BJ (cell line): ENCODE results near the gene KIF26B. TPM values are rescaled to one million over a fixed set of nuclear protein-coding genes. Genes with fewer than 3 reads are reported as not detected.

Source experiments
- CTCF ChIA-PET: fragments of 350-600 bp; formaldehyde crosslinking; extraction: SDS; loops from one replicate; lab custom pipeline; 2021; ENCODE audit warnings: antibody characterized with exemption, inconsistent platforms; lab: Yijun Ruan, JAX
- POLR2A ChIA-PET: fragments of 300-600 bp; sonication (Branson Sonifier 250); formaldehyde crosslinking; extraction: SDS; loops from one replicate; lab custom pipeline; 2021; ENCODE audit warnings: antibody characterized with exemption; lab: Charles Lee
- DNase-seq: peaks from one replicate; pipeline ENCODE4 v3.0.0-alpha.2; 2011; ENCODE audit warnings: low read depth
- H3K27me3 ChIP-seq: 2 replicates; pipeline ENCODE4 v1.6.0; 2011; ENCODE audit warnings: low read length; ENCODE audit not compliant: control insufficient read depth, insufficient read depth
- H3K36me3 ChIP-seq: 2 replicates; pipeline ENCODE4 v1.5.1; 2011; ENCODE audit warnings: low read length; ENCODE audit not compliant: control insufficient read depth, insufficient read depth
- H3K4me3 ChIP-seq: 2 replicates; pipeline ENCODE4 v1.5.1; 2011; ENCODE audit warnings: low read depth, mild to moderate bottlenecking, control low read depth, low read length
- polyA plus RNA-seq: library from polyadenylated mRNA; depleted of rRNA; stranded (reverse); fragments of >200 nt; gene quantifications from 2 replicates; pipeline ENCODE4 v1.2.3, GENCODE V29; 2011
- TF ChIP-seq, protein P1 (sequence below): IDR thresholded peaks from 2 replicates; pipeline ENCODE4 v1.5.1; 2011; ENCODE audit warnings: low read depth, mild to moderate bottlenecking, control low read depth, inconsistent platforms, low read length, moderate library complexity; ENCODE audit not compliant: insufficient read depth

The KIF26B gene
- polyA plus RNA-seq, 1 experiment = 2.8 TPM

DNA sequence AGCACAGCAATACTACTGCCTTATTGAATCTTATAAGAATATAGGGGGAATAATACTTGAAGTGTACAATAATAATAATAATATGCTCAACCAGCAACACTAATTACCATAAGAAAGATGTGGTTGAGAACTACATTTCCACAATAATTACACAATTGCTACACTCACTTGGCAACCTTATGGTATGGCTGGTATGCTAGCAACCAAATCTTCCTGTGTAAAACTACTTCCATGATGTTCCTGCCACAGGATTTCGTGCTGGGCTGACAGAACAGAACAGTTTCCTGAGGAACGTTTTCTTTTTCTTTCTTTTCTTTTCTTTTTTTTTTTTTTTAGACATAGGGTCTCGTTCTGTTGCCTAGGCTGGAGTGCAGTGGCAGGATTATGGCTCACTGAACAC lies 50.6 kb downstream of the KIF26B start:
- Histone ChIP-seq H3K27me3 (no peaks in the 10 kb centered on the region), H3K4me3 (no peak overlapping the region), H3K36me3 (0 out of 2 replicates have a peak, but pooled peaks cover 1% of the 10 kb centered on the region)
- DNase-seq = no peak
- TF ChIP-seq, protein P1, sequence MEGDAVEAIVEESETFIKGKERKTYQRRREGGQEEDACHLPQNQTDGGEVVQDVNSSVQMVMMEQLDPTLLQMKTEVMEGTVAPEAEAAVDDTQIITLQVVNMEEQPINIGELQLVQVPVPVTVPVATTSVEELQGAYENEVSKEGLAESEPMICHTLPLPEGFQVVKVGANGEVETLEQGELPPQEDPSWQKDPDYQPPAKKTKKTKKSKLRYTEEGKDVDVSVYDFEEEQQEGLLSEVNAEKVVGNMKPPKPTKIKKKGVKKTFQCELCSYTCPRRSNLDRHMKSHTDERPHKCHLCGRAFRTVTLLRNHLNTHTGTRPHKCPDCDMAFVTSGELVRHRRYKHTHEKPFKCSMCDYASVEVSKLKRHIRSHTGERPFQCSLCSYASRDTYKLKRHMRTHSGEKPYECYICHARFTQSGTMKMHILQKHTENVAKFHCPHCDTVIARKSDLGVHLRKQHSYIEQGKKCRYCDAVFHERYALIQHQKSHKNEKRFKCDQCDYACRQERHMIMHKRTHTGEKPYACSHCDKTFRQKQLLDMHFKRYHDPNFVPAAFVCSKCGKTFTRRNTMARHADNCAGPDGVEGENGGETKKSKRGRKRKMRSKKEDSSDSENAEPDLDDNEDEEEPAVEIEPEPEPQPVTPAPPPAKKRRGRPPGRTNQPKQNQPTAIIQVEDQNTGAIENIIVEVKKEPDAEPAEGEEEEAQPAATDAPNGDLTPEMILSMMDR = no peak
- ChIA-PET POLR2A (no interaction called here), CTCF (no interaction called here)

DNA sequence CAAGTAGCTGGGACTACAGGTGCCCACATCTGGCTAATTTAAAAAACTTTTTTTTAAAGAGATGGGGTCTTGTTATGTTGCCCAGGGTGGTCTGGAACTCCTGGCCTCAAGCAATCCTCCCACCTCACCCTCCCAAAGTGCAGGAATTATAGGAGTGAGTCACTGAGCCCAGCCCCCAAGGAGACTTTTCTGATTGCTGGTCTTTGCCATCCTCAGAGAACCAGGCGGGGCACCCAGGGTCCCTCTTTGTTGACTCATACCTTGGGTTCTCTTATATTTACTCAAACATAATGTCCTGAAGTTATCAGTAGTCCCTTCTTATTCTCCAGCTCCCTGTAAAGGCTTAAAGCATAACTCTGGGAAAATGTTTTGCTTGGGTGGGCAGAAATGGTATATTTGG lies 51.1 kb downstream of the KIF26B start:
- DNase-seq = no peak
- POLR2A ChIA-PET = no interaction called here
- Histone ChIP-seq H3K4me3 (no peak overlapping the region), H3K27me3 (no peaks in the 10 kb centered on the region), H3K36me3 (0 out of 2 replicates have a peak, but pooled peaks cover 1% of the 10 kb centered on the region)
- CTCF ChIA-PET = no interaction called here
- TF ChIP-seq, protein P1 = no peak

DNA sequence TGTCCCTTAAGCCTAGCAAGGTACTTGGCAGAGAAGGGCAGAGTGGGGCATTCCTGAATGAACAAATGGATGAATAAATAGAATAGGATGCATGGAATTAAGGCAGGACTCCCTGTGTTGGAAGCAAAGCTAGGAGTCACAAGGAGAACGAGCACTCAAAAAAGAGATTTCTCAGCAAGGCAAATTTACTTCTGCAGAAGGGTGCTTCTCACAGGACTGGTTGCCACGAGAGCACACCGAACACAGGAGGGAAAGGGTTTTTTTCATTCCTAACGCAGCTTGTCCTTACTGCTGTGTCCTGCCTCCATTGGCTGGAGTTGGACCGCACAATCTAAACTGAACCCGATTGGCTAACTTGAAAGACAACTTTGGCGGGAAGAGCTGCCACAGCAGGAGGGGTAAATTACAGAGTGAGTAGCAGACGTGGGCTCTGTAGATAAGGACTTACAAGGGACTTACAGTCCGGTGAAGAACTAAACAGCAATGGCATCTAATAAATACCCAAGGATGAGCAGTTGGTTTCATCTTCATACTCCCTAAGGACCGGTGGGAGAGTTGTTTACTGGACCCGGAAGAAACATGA lies 52.4 kb downstream of the KIF26B start:
- H3K4me3 ChIP-seq = no peak overlapping the region
- ChIA-PET POLR2A (no interaction called here), CTCF (interaction anchor here (1.7 kb wide), 1 partner anchor 10 kb away, joined by 4 read pairs; no protein-coding TSS in a partner anchor)
- no peak for DNase-seq
- H3K36me3 ChIP-seq = 0 out of 2 replicates have a peak, but pooled peaks cover 1% of the 10 kb centered on the region
- TF ChIP-seq, protein P1 = no peak
- H3K27me3 ChIP-seq = no peaks in the 10 kb centered on the region

DNA sequence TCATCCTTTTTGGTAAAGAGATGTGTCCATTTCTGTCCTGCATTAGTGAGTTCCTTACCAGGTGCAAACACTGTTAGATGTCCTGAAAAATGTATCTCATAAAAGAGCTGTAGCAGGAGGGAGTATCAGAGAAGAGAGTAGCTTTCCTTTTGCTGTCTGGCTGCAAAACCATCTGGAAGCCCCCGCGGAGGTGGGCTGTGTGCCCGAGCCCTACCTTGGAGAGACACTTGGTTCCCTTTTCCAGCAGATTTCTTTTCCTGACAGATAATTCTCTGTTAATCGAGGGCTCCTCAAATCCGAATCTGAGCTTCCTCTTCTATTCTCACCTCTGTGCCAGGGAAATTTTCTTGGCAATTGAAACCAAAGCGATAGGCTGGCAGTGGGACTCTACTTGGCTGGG lies 53.0 kb downstream of the KIF26B start:
- no peak for DNase-seq
- Histone ChIP-seq H3K27me3 (no peaks in the 10 kb centered on the region), H3K36me3 (0 out of 2 replicates have a peak, but pooled peaks cover 1% of the 10 kb centered on the region), H3K4me3 (no peak overlapping the region)
- CTCF ChIA-PET = interaction anchor here (0.9 to 1.7 kb wide), 2 partner anchors 9 to 12 kb away, joined by 3 to 4 read pairs; no protein-coding TSS in a partner anchor
- TF ChIP-seq, protein P1 = no peak
- POLR2A ChIA-PET = no interaction called here

DNA sequence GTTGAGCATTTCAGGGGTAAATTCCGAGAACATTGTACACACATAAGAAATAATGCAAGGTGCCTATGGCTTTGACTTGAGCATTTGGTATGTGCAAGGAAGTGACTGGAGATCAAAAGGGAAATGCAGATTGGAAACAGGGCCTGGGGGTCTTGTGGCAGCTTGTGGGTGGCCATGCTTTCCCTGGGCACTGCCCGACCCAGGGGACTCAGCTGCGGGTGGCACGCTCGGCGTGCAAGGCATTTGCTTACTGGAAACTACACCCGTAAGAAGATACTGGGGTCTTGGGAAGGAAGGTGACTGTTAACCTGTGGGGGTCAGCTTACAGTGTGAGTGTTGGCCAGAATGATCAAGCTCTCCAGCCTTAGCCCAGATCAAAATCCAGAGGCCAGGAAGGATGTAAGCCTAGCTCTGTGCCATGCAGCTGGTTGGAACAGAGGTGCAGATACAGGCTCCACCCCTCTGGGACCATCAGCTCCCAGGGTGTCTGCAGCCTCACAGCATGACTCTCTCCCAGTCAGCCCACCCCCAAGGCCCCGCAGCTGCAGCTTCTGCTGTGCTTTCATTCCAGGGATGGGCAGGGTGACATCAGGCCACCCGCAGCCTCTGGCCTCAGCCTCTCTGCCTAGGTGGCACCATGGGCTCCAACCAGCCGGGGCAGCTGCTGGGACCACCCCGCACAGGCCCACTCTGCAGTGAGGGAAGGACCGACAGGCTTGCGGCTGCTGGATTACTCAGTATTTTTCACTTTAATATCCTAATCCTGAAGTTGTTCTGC lies 55.1 kb downstream of the KIF26B start:
- Histone ChIP-seq H3K36me3 (peaks cover 1% of the 10 kb centered on the region; the same call in 1 of the 2 replicates), H3K4me3 (no peak overlapping the region), H3K27me3 (no peaks in the 10 kb centered on the region; the same call in 1 of the 2 replicates)
- TF ChIP-seq, protein P1 = no peak
- ChIA-PET CTCF (interaction anchor here (0.7 to 1.1 kb wide), 2 partner anchors 12 to 18 kb away, joined by 3 read pairs; no protein-coding TSS in a partner anchor), POLR2A (no interaction called here)
- DNase-seq = no peak
